GM20431 (cell line): ENCODE measurements around the gene LGI4.

Experiments used
- in situ Hi-C: fragments of 300-500 bp; cut with MseI, MboI; formaldehyde crosslinking; loops from one replicate; pipeline ENCODE4 v1.15.0; 2020; ENCODE audit warnings: low sequenced_read_pairs; ENCODE audit not compliant: unreplicated experiment

The LGI4 gene

DNA sequence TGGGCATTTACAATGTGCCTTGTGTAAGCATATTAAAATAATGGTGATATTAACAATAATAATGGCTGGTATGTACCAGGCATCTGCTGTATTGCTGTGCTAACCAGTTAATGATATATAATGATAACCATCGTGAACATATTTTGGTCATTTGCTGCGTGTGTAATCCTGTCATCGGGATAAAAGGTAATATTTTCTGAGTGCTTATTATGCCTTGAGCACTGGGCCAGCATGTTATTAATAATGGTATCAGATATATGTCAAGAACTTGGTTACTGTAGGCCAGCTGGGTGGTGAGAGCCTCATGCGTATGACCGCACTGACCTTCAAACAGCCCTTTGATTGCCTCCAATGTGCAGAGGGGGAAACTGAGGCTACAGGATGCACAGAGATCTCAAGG is 41.4 kb downstream of the LGI4 start:
- in situ Hi-C loops, result no loop called here

DNA sequence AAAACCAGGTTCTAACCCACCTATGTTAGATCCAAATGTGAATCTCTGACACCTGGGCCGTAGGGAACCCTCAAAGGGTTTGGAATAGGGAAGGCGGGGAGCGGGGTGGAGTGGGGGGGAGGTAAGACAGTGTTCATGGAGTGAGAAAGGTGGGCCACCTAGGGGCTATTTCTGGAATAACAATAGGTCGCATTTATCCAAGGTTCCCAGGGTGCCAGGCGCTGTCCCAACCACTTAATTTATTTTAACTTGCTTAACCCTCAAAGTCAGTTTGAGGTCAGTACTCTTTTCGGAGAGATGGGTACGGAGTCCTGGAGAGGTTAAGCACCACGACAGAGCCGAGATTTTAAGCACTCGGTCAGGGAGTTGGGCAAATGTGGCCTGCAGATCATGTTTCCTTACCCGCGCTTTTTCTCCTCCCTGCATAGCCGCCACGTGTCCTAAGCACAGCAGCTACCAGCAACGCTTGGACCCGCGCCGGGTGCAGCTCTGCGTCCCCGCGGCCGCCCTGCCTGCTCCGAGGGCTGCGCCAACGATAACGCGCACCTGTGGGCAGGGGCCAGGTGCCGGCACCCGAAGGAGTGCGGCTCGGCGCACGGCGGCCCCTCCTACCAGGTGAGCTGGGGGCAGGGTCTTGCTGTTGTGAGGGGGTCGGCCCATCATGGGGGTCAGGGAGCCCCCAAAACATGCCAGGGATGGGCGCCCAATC is 44.2 kb downstream of the LGI4 start:
- in situ Hi-C loops, result no loop called here

DNA sequence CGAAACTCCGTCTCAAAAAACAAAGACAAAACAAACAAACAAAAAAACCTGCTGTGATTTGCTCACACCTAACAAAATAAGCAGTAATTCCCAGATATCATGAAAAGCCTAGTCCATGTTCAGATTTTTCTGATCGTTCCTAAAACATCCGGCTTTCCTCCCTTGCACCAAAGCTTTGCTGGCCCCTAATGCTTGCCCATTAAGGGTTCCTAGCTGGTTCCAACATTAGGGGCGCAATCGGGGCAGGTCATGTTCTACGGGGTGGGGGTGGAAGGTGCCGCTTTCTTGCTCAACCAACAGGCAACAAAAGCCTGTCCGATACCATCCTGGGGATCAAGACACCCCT is 44.7 kb downstream of the LGI4 start:
- in situ Hi-C loops, result no loop called here

DNA sequence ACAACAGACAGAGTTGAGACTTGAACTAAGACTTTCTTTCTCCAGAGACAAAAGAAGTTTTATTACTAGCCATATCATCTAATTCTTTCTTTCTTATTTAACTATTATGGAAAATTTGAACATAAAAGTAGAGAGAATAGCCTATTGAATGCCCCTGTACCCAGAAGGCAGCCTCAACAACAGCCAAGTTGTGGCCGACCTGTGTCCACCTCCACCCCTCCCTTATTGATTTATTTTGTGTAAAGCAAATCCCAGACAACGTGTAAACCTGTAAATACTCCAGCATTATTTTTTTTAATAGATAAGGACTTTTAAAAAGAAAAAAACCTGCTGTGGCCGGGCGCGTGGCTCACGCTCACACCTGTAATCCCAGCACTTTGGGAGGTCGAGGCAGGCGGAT is 45.3 kb downstream of the LGI4 start:
- in situ Hi-C loops, result no loop called here

DNA sequence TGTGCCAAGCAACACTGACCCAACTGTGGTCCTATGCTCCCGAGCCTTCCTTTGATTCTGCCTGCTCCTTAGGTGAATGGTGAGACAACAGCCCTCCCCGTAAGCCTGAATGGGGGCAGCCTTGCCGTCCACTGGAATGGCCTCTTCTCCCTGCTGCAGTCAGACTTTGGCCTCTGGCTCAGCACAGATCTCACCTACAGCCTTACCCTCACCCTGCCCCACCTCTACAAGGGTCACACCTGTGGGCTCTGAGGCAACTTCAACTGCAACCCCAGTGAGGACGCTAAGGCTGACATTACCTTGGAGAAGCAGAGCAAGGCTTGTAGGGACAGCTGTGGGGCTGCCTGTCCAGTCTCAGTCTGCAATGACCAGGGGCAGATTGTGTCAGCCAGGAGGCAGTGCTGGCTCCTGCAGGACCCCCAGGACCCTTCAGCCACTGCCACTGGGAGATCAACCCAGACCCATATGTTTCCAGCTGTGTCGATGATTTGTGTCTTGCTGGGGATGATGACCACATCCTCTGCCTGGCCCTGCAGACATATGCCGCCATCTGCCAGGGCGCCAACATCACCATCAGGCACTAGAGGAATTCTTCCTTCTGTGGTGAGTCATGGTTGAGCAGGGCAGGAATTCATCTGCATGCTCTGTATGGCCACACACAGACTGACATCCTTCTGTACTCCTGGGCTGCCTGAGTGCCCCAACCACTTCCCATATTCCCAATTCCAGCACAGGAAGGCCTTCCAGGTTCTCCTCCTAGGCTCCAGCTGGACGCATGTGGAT is 46.5 kb downstream of the LGI4 start:
- in situ Hi-C loops, result no loop called here

DNA sequence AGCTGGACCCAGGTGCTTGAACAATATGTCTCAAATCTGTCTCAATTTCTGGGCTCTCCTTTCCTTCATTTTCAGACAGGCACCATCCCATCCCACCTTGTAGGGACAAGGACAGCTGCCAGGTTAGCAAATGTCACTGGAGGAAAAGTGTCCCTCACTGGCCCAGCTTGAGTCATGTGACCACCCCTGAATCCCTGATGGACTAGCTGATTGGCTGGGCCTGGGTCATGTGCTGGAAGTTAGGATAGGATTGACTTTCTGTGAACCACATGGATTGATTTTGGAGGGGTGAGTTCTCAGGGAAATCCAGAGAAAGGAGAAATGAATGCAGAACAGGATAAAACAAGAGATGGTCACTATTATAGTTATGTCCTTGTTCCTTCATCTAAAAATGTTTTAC is 47.5 kb downstream of the LGI4 start:
- in situ Hi-C loops, result no loop called here

DNA sequence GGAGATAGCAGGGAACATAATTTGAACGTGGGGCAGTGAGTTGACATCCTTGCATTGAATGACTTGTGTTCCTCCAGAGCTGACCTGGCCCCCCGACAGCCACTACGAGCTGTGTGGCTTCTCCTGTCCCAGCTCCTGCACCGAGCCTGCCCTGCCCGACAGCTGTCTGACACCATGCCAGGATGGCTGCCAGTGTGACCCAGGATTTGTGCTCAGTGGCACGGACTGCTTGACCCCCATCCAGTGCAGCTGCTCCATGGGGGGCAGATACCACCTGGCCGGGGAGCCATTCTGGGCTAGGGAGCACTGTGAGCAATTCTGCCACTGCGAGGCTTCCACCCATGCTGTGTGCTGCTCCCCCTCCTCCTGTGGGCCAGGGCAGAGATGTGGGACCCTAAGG is 48.4 kb downstream of the LGI4 start:
- in situ Hi-C loops, result no loop called here

DNA sequence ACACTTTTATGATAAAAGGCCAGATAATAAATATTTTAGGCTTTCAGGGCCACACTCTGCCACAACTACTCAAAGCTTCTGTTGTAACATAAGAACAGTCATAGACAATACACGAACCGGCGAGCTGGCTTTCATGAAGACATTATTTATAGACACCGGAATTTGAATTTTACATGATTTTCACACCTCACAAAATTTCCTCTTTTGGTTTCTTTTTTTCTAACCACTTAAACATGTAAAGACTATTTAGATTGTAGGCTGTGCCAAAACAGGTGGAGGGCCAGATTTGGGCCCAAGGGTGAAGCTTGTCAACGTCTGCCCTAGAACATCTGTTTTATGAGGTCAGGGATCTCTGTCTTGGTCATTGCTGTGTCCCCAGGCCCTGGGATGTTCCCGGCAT is 48.9 kb downstream of the LGI4 start:
- in situ Hi-C loops, result no loop called here

DNA sequence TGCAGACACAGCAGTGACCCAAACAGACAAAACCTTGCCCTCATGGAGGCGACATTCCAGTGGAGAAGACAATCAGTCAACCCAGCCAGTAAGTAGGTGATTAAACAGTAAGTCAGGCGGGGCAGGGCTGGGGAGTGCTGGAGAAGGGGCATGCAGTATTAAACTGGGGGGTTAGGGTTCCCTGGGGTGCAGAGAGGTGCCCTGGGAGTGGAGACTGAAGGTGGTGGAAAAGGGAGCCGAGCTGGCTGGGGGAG is 50.4 kb downstream of the LGI4 start:
- in situ Hi-C loops, result no loop called here

DNA sequence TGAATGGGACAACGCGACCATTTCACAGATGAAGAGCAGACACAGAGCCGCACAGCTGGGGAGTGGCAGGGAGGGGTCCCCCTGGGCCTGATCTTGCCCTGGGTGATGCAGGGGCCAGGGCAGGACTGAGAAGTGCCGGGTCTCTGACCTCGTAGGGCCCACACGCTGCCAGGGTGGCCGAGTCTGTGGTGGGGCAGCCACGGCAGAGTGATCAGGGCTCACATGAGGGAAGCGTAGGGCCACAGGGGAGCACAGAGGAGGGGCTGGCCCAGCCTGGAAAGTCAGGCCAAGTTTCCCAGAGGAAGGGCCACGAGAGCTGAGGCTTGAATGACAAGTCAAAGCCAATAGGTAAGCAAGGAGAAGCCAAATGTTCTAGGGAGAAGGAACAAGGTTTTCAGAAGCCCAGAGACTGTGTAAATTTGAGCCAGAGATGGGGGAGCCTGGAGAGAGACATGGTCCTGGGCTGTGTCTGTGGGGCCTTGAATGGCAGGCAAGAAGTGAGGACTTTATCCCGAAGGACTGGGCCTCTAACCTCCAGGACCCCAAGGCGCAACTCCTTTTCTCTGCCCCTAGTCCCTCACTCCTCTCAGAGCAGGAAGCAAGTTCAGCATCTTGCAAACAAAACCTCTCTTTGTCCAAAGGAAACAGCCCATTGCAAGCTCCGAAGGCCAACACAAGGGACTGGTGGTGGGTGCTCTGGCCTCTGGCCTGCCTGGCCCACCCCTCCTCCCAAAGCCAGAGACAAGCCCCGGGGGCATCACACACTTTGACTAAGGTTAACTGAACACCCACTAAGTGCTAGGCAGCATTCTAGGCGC is 51.0 kb downstream of the LGI4 start:
- in situ Hi-C loops, result no loop called here

DNA sequence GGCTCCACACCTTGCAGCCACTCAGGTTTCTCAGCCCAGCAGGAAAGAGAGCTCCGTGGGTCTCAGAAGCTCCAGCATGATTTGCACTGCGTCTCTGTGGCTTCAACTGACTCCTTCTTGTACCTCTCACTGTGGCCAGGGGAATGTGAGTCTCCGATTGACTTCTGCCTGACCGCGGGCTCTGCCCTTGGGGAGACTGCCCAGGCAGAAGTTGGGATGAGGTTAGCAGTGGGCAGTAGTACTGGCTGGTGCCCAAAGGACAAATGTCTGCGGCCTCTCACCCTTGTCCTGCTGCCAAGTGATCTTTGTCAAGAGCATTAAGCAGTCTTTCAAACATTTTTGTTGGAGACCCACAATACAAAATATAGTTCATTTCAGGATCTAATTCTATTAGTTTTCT is 53.7 kb downstream of the LGI4 start:
- in situ Hi-C loops, result no loop called here

DNA sequence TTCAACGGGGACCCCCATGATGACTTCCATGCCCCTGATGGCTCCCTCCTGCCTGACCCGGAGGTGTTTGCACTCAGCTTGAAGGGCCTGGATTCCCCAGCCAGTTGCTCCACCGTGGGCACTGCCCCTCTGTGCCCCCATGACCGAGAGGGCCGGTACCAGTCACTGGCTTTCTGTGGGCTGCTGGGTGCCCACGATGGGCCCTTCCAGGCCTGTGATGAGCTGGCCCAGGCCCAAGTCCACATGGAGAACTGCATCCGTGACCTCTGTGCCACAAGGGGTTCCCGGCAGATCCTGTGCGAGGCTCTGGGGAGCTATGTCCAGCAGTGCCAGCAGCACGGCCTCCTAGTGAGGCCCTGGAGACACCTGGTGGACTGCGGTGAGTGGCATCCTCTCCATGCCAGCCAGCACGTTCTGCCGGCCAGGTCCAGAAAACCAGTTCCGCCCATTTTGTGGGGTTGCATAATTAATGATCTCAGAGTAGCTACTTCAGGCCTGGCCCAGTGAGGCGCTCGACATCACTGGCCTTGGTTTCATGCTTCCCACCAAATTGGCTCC is 54.2 kb downstream of the LGI4 start:
- in situ Hi-C loops, result no loop called here

DNA sequence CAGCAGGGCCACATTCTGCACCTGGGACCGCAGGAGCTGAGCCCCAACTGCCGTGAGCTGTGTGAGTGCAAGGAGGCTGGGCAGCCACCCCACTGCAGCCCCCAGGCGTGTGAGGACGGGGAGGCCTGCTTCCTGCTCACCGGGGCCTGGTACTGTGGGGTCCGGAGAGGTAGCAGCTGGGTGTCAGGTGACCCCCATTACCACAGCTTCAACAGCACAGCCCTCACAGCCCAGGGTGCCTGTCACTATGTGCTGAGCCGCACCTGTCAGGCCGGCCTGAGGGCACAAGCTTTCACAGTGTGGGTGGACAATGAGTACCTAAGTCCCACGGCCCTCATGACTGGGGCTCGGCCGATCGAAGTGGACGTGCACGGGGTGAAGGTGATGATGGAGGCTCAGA is 55.0 kb downstream of the LGI4 start:
- in situ Hi-C loops, result no loop called here

DNA sequence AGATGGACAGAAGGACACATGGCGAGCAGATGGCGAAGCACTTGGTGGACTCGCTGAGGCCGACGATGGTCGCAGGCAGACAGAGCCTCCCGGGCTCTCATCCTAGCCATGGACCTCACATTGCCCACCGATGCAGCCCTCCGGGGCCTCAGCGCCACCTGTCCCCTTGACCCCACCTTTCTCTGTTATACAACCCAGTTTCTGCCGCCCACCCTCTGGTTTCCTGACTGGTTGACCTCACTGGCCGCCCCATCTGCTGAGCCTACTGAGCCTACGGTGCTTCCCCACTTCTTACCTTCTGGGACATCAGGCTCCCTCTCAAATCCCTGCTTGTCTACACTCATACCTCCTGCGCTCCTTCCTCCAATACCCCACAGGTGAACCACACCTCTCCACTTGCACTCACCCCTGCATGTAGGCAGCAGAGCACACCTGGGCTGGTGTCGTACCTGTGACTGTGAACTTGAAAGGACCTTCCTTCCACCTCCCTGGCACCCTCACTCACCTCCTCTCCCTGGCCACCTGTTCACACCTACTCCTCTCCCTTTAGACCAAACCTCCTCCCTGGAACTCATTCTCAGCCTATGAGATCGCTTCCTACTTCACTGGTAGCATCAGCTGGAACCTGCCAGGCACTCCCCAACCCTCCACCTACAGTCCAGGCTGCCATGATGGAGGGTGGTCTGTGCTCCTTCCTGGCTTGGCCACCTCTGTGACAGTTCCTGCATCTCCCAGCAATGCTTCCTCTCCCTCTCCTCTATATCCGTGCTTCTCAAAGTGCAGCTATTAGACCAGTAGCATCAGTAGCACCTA is 57.2 kb downstream of the LGI4 start:
- in situ Hi-C loops, result no loop called here

DNA sequence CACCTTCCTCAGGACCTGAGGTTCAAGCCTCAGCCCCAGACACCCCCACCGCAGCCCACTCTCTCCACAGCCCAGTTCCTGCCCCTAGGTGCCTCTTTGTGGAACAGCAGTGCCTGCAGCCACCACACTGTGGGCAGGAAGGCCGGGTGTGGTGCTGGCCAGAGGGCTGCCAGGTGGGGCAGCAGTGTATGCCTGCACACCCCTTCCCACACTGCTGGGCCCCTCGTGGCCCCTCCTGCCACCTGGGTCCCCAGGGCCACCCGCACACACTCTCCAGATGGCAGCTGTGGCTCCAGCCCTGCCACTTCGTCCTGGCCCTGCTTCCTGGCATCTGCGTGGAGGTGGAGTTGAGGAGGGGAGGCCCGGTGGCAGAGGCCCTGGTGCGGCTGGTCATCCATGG is 58.2 kb downstream of the LGI4 start:
- in situ Hi-C loops, result no loop called here

DNA sequence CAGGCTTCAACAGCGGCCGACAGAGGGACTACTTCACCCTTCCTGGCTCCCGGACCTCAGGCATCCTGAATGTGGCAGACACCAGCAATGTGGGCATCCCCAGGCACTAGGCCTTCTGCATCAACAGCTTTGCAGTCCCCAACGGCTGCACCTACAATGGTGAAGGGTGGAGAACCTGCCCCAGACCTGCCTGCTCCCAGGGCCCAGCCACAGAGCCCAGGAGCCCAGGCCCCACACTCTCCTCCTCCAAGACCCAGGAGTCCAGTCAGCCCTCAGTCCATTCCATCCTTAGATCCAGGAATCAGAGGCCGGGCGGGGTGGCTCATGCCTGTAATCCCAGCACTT is 58.9 kb downstream of the LGI4 start:
- in situ Hi-C loops, result no loop called here

DNA sequence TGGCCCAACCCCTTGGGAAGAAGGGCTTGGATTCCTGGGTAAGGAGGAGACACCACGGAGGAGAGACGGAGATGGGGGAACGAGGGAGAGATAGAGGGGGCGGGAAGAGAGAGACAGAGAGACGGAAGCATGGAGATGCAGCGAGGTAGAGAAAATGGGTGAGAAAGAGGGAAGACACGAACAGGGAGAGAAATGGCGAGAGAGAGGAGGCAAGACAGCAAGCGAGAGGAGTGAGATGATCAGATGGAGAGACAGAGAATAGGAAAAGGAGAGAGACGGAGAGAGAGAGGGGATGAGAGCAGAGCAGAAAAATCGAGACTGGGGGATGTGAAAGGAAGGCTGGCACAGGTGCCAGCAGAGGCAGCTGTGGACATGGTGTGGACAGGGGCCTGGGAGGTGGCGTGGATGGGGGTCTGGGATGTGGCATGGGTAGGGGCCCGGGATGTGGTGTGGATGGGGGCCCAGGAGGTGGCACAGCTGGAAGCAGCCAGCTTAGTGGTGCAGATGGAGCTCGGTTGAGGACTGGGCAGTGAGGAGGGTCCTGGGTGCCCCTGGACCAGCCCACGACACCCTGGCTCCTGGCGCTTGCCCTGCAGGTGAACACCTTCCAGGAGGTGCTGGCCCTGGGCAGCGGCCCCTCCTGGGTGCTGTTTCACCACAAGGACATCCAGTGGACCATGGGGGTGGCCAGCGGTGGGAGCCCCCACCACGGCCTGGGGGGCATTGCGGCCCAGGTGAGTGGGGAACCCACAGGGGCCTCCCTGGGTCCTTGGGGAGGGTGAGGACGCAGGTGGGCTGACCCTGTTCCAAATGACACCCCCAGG is 59.4 kb downstream of the LGI4 start:
- in situ Hi-C loops, result no loop called here
